Uterus (tissue), 2 donors: ENCODE measurements around the gene HCN4.

Experiments used
- POLR2A ChIP-seq, 2 donors: fragments of 450-650 bp; IDR thresholded peaks; one replicate each; pipeline ENCODE4 v1.6.1; 2016; ENCODE audit warnings: antibody characterized with exemption in 2 of 2, mild to moderate bottlenecking in 1 of 2, moderate library complexity in 1 of 2
- TF ChIP-seq, protein P1 (sequence below), 4 experiments: fragments of 200-600 bp in 2 of 4; fragments of 450-650 bp in 2 of 4; sonication (generic) in 2 of 4; IDR thresholded peaks; one replicate each; pipeline ENCODE4 v1.5.1; 2016 to 2019; ENCODE audit warnings: antibody characterized with exemption in 4 of 4, mild to moderate bottlenecking in 2 of 4, moderate library complexity in 1 of 4

DNA sequence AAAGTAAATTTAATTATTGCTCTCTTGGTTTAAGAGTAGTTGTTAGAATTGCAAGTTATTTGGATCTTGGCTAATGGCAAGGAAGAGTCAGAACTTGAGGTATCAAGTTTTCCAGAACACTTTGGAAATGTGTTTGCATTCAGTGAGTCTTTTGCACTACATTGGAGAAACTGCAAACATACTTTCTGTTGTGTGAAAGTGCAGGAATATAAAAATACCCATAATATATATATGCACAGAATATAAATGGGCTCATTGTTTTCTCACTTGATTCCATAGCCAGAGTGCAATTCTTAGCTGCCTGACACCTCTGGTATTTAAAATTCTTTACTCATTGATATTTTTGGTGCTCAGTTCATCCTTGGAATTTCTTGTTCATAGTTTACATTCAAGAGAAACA lies 92.9 kb downstream of the HCN4 start:
- TF ChIP-seq, protein P1, sequence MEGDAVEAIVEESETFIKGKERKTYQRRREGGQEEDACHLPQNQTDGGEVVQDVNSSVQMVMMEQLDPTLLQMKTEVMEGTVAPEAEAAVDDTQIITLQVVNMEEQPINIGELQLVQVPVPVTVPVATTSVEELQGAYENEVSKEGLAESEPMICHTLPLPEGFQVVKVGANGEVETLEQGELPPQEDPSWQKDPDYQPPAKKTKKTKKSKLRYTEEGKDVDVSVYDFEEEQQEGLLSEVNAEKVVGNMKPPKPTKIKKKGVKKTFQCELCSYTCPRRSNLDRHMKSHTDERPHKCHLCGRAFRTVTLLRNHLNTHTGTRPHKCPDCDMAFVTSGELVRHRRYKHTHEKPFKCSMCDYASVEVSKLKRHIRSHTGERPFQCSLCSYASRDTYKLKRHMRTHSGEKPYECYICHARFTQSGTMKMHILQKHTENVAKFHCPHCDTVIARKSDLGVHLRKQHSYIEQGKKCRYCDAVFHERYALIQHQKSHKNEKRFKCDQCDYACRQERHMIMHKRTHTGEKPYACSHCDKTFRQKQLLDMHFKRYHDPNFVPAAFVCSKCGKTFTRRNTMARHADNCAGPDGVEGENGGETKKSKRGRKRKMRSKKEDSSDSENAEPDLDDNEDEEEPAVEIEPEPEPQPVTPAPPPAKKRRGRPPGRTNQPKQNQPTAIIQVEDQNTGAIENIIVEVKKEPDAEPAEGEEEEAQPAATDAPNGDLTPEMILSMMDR (IDR thresholded peaks at IDR 0.05): no peak
- TF ChIP-seq POLR2A (IDR thresholded peaks at IDR 0.05): no peak
